Activated naive CD8-positive, alpha-beta T cell treated with anti-CD3 and anti-CD28 coated beads for 36 hours (primary cell): Measurements from ENCODE around the gene MED7. TPM values are rescaled to one million over a fixed set of nuclear protein-coding genes. Genes with fewer than 3 reads are reported as not detected.
"Not testable (repeated sequence)": the region's sequence is repeated elsewhere in the genome, so short reads cannot be mapped to it uniquely, and the experiment has no call there.

Source experiments
- DNase-seq: peaks from one replicate; pipeline ENCODE4 v3.0.0; 2021
- H3K27ac Mint-ChIP-seq: one replicate; pipeline ENCODE4 v1.8.0; 2022; ENCODE audit warnings: mild to moderate bottlenecking, moderate library complexity, mixed read lengths
- H3K27me3 Mint-ChIP-seq: one replicate; pipeline ENCODE4 v1.8.0; 2022; ENCODE audit warnings: mild to moderate bottlenecking, mixed read lengths
- H3K36me3 Mint-ChIP-seq: one replicate; pipeline ENCODE4 v1.8.0; 2021; ENCODE audit warnings: mild to moderate bottlenecking, mixed read lengths
- H3K4me1 Mint-ChIP-seq: one replicate; pipeline ENCODE4 v1.8.0; 2021; ENCODE audit warnings: mixed read lengths
- H3K4me3 Mint-ChIP-seq: one replicate; pipeline ENCODE4 v1.8.0; 2022; ENCODE audit warnings: mild to moderate bottlenecking, moderate library complexity, mixed read lengths
- H3K9me3 Mint-ChIP-seq: one replicate; pipeline ENCODE4 v1.8.0; 2022; ENCODE audit warnings: mixed read lengths
- total RNA-seq, 2 experiments: library from RNA; stranded (reverse); gene quantifications; one replicate each; pipeline ENCODE4 v1.2.3, GENCODE V29; 2021

Gene MED7, protein sequence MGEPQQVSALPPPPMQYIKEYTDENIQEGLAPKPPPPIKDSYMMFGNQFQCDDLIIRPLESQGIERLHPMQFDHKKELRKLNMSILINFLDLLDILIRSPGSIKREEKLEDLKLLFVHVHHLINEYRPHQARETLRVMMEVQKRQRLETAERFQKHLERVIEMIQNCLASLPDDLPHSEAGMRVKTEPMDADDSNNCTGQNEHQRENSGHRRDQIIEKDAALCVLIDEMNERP
- total RNA-seq = 10 to 100 TPM; 14.2 to 15.4 TPM

DNA sequence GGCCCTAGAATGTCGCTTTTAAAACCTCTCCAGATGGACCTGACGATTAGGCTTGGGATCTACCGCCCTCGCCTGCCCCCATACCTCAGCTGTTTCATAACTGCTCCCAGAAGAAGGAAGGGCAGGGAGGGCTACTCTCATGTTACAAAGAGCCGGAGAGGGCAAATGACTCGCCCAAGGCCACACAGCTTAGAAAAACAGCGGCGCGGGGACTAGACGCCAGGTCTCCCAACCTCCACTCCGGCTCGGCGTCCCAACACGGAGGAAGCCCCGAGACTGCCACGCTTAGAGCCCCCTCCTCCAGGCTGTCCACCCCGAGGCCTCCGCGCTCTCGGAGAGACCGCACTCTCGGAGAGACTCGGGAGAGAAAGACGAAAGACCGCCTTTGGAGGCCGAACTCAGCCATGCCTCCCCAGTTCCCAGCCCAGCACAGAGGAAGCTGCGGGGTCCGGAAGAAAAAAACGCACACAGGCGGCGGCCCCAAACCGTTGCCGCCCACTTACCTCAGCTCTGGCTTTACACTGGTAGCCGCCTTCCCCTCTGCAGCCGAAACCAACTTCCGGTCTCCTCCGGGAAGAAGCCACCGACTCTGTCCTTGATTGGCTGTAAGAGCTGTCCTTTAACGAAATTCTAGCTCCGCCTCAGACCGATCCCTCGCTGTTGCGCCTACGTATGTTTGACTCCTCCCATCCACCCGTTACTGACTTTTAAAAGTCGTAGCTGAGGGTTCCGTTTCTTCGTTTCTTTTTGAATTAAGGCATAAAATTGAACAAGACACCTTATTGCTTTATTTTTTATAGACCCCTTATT is at the start of gene MED7:
MED7 (minus strand) TSS at position 549 of the 810 bp plus-strand sequence. CDS start 3,434 bp downstream, outside the sequence.
- peak within 1 kb of the TSS; percentile 98 for H3K4me3 Mint-ChIP-seq
- peaks cover 27% of the 10 kb centered on the region for H3K4me1 Mint-ChIP-seq
- peaks cover 5% of the 10 kb centered on the region for H3K9me3 Mint-ChIP-seq
- peak; percentile 92 for DNase-seq
- peak within 1 kb of the TSS; percentile 99 for H3K27ac Mint-ChIP-seq
- no peaks in the 10 kb centered on the region for H3K27me3 Mint-ChIP-seq
- peaks cover 47% of the 10 kb centered on the region for H3K36me3 Mint-ChIP-seq

DNA sequence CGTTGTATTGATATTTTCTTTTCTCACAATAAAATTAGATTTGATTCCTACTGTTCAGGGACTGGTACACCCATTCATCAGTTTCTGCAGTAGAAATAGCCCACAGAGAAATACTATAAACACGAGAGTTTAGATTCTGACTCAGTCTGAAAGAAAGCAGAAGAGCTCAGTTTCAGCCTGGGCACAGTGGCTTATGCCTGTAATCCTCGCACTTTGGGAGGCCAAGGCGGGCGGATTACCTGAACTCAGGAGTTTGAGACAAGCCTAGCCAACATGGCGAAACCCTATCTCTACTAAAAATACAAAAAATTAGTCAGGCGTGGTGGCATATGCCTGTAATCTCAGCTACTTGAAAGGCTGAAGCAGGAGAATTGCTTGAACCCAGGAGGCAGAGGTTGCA is 46.6 kb upstream of the MED7 start:
- Mint-ChIP-seq H3K4me3 (peak overlapping the region; percentile 87), H3K36me3 (peaks cover 87% of the 10 kb centered on the region), H3K9me3 (no peaks in the 10 kb centered on the region), H3K4me1 (peaks cover 74% of the 10 kb centered on the region), H3K27me3 (no peaks in the 10 kb centered on the region), H3K27ac (peak overlapping the region; percentile 93)
- DNase-seq = peak; percentile 55

DNA sequence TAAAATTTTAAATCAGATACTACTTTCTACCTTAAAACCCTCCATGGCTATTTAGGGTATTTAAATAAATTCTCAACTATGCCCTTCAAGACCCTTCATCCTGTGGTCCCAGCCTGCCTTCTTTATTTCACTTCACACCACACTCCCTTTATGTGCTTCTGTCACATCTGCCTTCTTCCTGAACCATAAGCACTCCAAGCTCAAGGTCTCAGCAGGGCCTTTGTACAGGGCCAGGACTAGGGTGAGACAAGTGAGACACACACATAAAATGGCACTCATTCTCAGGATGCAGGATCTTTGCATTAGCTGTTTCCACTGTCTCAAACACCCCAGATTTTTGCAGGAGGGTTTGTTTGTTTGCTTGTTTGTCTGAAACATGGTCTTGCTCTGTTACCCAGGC is 45.6 kb upstream of the MED7 start:
- Mint-ChIP-seq H3K27ac (peak overlapping the region; percentile 93), H3K9me3 (no peaks in the 10 kb centered on the region), H3K4me1 (peaks cover 66% of the 10 kb centered on the region), H3K36me3 (peaks cover 88% of the 10 kb centered on the region), H3K4me3 (peak overlapping the region; percentile 87), H3K27me3 (no peaks in the 10 kb centered on the region)
- no peak for DNase-seq

DNA sequence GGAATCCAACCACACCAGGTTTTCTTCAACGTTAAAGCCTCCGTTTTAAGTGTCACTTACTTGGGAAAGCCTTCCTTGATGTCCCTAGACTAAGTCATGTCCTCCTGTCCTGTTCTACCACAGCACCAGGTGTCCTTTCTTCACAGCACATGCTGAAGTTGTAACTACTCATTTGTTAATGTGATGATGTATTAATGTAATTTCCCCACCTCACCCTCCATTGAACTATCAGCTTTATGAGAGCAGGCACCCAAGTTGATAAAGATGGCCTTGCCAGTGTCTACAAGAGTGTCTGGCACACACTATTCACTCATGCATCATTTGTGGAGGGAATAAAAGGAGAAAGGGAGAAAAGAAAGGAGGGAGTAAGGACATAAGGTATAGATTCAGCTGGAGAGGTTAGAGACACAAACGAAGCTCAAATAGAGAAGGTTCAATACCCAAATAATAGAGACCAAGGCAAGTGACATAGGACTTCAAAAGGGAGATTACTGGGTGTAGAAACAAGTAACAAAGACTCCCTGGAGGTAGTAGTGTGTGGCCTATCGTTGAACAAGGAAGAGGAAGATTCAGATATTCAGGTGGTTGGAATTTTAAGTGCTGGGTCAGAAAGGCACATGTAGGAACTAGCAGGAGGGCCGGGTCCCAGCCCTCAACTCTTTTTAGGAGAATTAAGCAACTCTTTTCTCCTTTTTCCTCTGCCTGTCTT is 44.5 kb upstream of the MED7 start:
- no peak for DNase-seq
- Mint-ChIP-seq H3K4me3 (peak overlapping the region; percentile 87), H3K4me1 (peaks cover 56% of the 10 kb centered on the region), H3K27me3 (no peaks in the 10 kb centered on the region), H3K27ac (peak overlapping the region; percentile 93), H3K9me3 (no peaks in the 10 kb centered on the region), H3K36me3 (peaks cover 88% of the 10 kb centered on the region)

DNA sequence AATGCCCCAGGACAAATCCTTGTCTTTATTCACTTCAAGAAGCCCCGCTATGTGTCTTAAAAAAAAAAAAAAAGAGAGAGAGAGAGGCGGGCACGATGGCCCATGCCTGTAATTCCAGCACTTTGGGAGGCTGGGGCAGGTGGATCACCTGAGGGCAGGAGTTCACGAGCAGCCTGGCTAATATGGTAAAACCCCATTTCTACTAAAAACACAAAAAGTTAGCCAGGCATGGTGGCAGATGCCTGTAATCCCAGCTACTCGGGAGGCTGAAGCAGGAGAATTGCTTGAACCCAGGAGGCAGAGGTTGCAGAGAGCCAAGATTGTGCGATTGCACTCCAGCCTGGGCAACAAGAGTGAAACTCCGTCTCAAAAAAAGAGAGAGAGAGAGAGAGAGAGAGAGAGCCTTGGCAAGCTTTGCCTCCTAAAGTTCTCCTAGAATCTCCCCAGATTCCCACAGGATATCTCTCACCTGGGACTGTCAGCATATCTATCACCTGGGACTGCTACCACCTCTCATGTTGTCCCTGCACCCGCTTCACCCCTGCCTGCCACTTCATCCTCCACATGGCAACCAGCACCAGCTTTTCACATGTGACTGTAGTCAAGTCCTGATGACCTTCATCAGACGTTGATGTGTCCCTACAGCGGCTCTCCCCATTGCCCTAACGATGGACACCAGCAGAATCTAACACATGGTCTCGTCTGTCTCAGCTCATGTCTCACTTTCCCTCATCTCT is 43.8 kb upstream of the MED7 start:
- Mint-ChIP-seq H3K36me3 (peaks cover 89% of the 10 kb centered on the region), H3K27ac (peak overlapping the region; percentile 93), H3K4me3 (peak overlapping the region; percentile 87), H3K4me1 (peaks cover 50% of the 10 kb centered on the region), H3K9me3 (no peaks in the 10 kb centered on the region), H3K27me3 (no peaks in the 10 kb centered on the region)
- peak; percentile 22 for DNase-seq

DNA sequence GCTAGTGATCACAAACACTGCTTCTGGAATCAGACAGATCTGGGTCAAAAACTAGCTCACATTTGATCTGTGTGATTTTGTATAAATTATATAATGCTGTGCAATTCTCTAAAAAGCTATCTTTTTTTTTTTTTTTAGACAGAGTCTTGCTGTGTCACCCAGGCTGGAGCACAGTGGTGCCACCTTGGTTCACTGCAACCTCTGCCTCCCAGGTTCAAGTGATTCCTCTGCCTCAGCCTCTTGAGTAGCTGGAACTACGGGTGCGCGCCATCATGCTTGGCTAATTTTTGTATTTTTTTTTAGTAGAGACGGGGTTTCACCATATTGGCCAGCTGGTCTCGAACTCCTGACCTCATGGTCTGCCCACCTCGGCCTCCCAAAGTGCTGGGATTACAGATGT is 42.5 kb upstream of the MED7 start:
- Mint-ChIP-seq H3K4me1 (peaks cover 43% of the 10 kb centered on the region), H3K27ac (peak overlapping the region; percentile 93), H3K36me3 (peaks cover 87% of the 10 kb centered on the region), H3K4me3 (peak overlapping the region; percentile 87)
- H3K27me3 Mint-ChIP-seq, DNase-seq, H3K9me3 Mint-ChIP-seq: not testable (repeated sequence)

DNA sequence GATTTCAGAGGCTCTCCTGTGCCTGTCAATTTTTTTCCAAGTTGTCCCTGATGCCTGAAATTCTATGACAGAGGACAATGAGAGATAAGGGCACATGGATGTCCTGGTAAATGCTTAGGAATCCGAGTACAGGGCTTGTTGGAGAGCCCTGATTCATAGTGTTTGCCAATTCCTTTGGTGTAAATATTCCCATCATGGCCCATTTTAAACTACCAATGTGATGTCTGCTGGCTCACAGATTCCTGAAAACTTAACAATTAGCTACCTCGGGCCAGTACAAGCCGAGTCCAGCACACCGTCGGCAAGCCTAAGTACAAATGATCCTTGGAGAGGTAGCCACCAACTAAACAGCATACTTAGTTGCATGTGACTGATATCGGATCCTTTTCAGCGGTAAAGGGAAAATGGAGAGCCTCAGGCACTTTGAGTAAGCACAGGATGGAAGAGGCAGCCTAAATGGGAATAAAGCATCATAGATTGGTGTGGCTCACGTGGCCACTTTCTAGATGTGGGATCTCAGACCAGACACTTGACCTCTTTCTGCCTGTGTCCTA is 41.5 kb upstream of the MED7 start:
- Mint-ChIP-seq H3K4me3 (peak overlapping the region; percentile 87), H3K9me3 (no peaks in the 10 kb centered on the region), H3K4me1 (peaks cover 46% of the 10 kb centered on the region), H3K27ac (peak overlapping the region; percentile 93), H3K36me3 (peaks cover 81% of the 10 kb centered on the region), H3K27me3 (no peaks in the 10 kb centered on the region)
- DNase-seq = no peak

DNA sequence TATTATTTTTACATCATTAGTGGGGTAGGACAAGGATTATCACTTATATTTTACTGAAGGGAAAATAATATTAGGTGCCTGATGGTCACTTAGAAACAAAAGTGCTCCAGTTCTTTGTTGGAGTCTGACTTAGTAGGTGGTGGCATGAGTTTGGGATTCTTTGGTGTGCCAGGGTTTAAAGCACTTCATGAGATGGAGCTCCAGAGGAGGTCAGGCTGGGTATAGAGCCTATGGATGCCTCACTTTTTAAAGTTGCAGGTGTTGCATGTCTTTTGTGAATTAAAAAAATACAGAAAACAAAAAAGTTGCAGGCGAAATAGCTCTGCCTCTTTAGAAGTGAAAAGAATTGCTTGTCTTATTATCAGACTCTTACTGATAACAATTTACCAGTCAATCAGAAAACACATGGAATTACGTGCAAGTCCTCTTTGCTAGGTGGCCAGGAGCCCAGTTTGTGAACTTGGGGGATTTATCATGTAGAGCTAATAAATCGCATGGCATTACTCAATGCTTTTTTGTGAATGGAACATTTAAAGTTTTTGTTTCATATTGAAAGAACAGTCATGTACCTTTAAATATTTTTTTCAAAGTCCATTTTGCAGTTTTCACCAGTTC is 39.6 kb upstream of the MED7 start:
- DNase-seq = no peak
- peak overlapping the region; percentile 99 for H3K4me3 Mint-ChIP-seq
- H3K27ac Mint-ChIP-seq = peak overlapping the region; percentile 100
- peaks cover 73% of the 10 kb centered on the region for H3K36me3 Mint-ChIP-seq
- no peaks in the 10 kb centered on the region for H3K27me3 Mint-ChIP-seq
- peaks cover 47% of the 10 kb centered on the region for H3K4me1 Mint-ChIP-seq
- peaks cover 6% of the 10 kb centered on the region for H3K9me3 Mint-ChIP-seq

DNA sequence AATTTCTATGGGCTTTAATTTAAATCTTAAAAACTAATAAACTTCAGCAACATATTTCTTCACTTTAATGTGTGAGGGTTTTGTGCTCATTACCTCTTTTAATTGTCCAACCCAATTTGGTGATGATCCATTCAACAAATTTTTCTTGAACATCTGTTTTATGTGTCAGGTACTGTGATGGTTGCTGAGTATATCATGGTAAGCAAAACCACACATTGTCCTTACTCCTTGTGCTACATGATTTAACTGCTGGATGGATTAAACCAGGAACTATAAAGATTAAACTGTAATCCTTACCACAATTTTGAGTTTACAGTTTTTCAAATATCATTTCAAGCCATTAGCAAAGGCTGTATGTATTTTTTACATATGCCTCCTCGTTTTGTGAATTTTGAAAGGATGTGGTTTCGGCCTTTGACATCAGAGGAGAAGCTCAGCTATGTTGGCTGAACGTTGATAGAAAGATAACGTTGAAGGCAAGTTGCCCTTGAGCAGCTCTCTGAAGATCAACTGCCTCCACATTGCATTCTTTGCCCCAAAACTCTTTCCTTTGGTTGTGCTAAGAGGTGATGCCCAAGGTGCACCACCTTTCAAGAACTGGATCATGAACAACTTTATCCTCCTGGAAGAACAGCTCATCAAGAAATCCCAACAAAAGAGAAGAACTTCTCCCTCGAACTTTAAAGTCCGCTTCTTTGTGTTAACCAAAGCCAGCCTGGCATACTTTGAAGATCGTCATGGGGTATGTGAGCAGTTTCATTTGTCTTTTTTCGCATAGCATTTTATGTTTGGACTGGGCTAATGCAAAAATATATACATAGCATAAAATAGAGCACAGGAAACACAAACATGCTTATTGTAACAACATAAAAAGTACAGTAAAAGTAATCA is 38.0 kb upstream of the MED7 start, which contains the start of gene ITK:
ITK (plus strand) TSS at position 467 of the 891 bp plus-strand sequence; CDS start at position 605, 138 bp downstream.
- peaks cover 46% of the 10 kb centered on the region for H3K4me1 Mint-ChIP-seq
- no peaks in the 10 kb centered on the region for H3K27me3 Mint-ChIP-seq
- peak within 1 kb of the TSS; percentile 99 for H3K4me3 Mint-ChIP-seq
- H3K27ac Mint-ChIP-seq = peak within 1 kb of the TSS; percentile 100
- no peak for DNase-seq
- H3K36me3 Mint-ChIP-seq = peaks cover 61% of the 10 kb centered on the region
- peaks cover 6% of the 10 kb centered on the region for H3K9me3 Mint-ChIP-seq

DNA sequence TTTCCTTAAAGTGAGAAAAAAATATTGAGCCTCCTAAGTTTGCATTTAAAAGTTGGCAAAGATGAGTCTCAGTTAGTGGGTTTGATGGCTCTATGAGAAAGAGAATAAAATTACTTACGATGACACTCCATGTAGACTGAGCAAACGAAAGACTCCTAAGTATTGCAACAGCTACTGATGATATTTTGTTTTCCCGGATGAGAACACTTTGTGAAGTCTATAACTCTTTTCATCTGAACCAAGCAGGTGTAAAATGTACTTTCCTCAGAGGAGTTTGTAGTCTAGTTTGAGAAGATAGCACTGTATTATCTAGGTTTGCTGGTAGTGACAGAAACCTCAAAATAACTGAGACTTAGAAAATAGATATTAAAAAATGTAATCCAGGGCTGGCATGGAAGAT is 36.3 kb upstream of the MED7 start:
- Mint-ChIP-seq H3K4me1 (peaks cover 58% of the 10 kb centered on the region), H3K36me3 (peaks cover 48% of the 10 kb centered on the region)

DNA sequence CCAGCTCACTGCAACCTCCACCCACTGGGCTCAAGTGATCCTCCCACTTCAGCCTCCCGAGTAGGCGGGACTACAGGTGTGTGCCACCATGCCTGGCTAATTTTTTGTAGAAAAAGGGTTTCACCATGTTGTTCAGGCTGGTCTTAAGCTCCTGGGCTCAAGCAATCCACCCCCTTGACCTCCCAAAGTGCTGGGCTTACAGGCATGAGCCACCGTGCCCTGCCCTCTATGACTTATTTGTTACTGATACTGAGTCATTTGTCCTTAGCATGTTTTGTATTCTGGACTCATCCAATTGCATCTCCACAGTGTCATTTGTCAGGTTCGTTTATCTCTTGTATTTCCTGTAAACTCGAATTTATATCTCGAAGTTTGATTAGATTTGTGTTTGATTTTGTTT is 35.3 kb upstream of the MED7 start:
- no peak for DNase-seq
- Mint-ChIP-seq H3K9me3 (peaks cover 6% of the 10 kb centered on the region), H3K27ac (peak overlapping the region; percentile 100), H3K27me3 (no peaks in the 10 kb centered on the region), H3K4me3 (peak overlapping the region; percentile 78), H3K4me1 (peaks cover 64% of the 10 kb centered on the region), H3K36me3 (peaks cover 39% of the 10 kb centered on the region)

More for the DNA sequence above, 36.3 kb upstream of the MED7 start:
- H3K9me3 Mint-ChIP-seq = peaks cover 6% of the 10 kb centered on the region
- DNase-seq = no peak
- peak overlapping the region; percentile 78 for H3K4me3 Mint-ChIP-seq
- no peaks in the 10 kb centered on the region for H3K27me3 Mint-ChIP-seq
- H3K27ac Mint-ChIP-seq = peak overlapping the region; percentile 100

DNA sequence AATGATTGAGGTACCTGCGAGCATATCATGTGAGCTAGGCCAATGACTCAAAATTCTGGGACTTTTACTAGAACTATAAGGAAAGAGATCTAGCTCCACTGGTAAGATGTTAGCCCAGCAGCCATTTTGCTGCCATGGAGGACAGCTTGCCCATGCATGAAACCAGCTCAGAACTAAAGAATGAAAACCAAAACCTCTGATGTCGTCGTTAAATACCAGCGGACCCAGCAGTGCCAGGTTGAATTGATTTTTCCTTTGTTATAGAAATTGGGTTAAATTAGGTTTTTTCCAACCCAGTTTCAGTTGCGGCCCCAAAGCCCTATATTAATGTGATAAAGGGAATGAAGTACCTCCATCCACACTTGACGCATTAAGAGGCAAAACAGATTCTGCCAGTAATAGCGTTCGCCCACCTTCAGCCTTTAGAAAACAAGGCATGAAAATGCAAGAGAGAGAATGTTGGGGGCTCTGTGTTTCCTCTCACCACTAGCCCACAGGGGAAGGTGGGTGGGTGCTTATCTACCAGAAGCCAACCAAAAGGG is 32.5 kb upstream of the MED7 start:
- H3K9me3 Mint-ChIP-seq = peaks cover 16% of the 10 kb centered on the region
- peak overlapping the region; percentile 93 for H3K27ac Mint-ChIP-seq
- peaks cover 85% of the 10 kb centered on the region for H3K4me1 Mint-ChIP-seq
- DNase-seq = peak; percentile 52
- H3K4me3 Mint-ChIP-seq = peak overlapping the region; percentile 57
- H3K36me3 Mint-ChIP-seq = peaks cover 30% of the 10 kb centered on the region
- H3K27me3 Mint-ChIP-seq = no peaks in the 10 kb centered on the region

DNA sequence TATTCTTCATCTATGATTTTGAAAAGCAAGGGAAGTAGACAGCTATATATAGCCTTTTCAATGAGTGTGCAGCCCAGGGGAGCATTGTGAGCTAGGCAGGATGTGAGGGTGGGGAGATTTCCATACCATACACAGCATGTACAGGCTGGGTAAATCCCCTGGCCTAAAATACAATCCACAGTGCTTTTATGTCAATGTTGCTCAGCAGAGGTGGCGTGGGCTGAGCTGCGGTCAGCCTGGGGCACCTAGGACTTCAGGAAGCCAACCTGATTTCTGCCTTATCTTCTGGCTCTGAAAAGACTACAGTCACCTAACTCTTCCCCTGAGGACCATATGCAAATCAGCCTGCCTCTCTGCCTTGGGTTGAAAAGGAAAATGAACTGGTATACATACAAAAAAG is 29.7 kb upstream of the MED7 start:
- peaks cover 21% of the 10 kb centered on the region for H3K9me3 Mint-ChIP-seq
- peaks cover 32% of the 10 kb centered on the region for H3K36me3 Mint-ChIP-seq
- no peaks in the 10 kb centered on the region for H3K27me3 Mint-ChIP-seq
- peak overlapping the region; percentile 94 for H3K27ac Mint-ChIP-seq
- peak overlapping the region; percentile 55 for H3K4me3 Mint-ChIP-seq
- peak; percentile 92 for DNase-seq
- peaks cover 82% of the 10 kb centered on the region for H3K4me1 Mint-ChIP-seq
